ENCODE data around the gene SNX15.
"Not testable (repeated sequence)": the region's sequence is repeated elsewhere in the genome, so short reads cannot be mapped to it uniquely, and the experiment has no call there.

The SNX15 gene

DNA sequence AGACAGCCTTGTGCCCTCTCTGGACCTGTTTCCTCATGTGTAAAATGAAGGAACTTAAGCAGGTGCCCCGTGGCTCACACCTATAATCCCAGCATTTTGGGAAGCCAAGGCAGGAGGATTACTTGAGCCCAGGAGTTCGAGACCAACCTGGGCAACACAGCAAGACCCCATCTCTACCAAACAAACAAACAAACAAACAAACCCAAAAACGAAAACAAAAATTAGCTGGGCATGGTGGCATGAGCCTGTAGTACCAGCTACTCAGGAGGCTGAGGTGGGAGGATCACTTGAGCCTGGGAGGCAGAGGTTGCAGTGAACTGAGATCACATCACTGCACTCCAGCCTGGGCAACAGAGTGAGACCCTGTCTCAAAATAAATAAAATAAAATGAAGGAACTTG lies 23.3 kb upstream of the SNX15 start:
- DNase-seq (ENCODE audit: low spot score in 2 of 2); H3K27me3 Mint-ChIP-seq; H3K36me3 Mint-ChIP-seq; H3K27ac Mint-ChIP-seq; H3K9me3 Mint-ChIP-seq; H3K4me1 Mint-ChIP-seq; H3K4me3 Mint-ChIP-seq; ATAC-seq (ENCODE audit: low read depth): not testable (repeated sequence)

DNA sequence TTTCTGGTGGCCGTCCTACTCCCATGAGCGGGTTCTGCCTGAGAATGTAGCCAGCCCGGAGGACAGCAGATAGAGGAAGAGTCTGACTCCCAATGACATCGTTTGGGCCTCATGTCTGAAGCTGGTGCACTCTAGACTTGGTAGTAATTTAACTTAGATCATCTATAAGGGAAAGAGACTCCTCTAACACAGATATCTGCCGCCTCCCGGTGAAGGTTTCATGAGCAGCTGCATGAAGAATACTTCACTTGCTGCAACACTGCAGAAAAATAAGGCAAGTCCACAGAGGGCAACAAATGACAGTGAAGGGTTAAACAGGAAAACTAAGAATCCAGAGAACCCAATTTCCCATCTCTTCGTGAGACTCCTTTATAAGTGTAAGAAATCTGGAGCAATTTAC lies 19.2 kb upstream of the SNX15 start:
- peaks cover 3% of the 10 kb centered on the region for H3K4me1 Mint-ChIP-seq
- no peaks in the 10 kb centered on the region for H3K9me3 Mint-ChIP-seq
- DNase-seq (ENCODE audit: low spot score in 2 of 2) (no peak), ATAC-seq (ENCODE audit: low read depth) (no peak)
- H3K27me3 Mint-ChIP-seq = no peaks in the 10 kb centered on the region
- H3K36me3 Mint-ChIP-seq = no peaks in the 10 kb centered on the region
- no peak overlapping the region for H3K27ac Mint-ChIP-seq
- no peak overlapping the region for H3K4me3 Mint-ChIP-seq

DNA sequence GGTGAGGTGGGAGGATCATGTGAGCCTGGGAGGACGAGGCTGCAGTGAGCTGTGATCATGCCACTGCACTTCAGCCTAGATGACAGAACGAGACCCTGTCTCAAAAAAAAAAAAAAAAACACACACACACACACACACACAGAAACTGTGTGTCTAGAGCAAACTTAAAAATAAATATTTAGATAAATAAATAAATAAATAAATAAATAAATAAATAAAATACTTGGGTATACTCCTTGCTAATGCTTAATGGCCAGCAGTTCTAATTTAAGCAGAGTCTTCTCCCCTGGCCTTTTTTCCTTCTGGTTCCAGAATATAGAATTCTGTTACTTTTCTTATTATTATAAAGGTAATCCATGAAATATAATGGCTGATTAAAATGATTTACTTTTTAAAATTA lies 18.4 kb upstream of the SNX15 start:
- Mint-ChIP-seq H3K9me3 (no peaks in the 10 kb centered on the region), H3K36me3 (no peaks in the 10 kb centered on the region), H3K4me3 (no peak overlapping the region), H3K4me1 (peaks cover 7% of the 10 kb centered on the region), H3K27me3 (no peaks in the 10 kb centered on the region), H3K27ac (no peak overlapping the region)
- no peak for DNase-seq (ENCODE audit: low spot score in 2 of 2)
- ATAC-seq (ENCODE audit: low read depth) = no peak

DNA sequence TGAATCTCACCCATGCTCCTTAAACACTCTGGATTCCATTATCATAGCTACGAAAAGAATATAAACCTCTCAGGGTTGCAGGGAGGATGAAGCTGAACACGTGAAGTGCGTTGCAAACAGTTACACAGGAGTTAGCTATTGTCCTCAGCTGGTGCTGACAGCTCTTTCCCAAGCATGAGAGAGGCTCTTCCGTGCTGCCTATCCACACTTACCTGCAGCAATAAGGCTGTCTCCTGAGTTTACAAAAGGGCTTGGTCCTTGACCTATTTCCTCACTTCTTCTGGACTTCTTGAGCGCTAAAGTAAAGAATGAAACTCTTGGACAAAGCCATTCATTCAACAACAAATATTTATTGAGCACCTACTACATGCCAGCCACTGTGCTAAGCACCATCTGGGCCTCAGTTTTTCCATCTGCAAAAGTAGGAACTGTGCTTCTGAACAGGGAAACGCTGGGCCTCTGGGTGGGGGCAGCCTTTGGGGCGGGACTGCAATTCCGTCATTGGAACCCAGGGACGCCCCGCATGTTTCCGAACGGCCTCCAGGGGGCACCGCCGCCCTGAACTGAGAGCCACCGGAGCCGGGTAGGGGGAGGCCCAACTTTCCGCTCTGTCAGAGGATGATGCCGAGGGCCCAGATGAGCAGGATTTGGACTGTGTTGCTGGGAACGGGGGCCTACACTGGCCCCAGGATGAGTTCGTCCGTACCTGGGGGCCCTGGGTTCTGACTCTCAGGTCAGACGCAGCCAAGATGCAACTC lies 13.9 kb upstream of the SNX15 start:
- Mint-ChIP-seq H3K4me3 (peak overlapping the region; percentile 89), H3K36me3 (peaks cover 5% of the 10 kb centered on the region), H3K9me3 (no peaks in the 10 kb centered on the region), H3K27ac (peak overlapping the region; percentile 94), H3K4me1 (peaks cover 21% of the 10 kb centered on the region), H3K27me3 (no peaks in the 10 kb centered on the region)
- ATAC-seq (ENCODE audit: low read depth) = peak; percentile 78
- DNase-seq (ENCODE audit: low spot score in 2 of 2) = peak; percentile 88 to 89

DNA sequence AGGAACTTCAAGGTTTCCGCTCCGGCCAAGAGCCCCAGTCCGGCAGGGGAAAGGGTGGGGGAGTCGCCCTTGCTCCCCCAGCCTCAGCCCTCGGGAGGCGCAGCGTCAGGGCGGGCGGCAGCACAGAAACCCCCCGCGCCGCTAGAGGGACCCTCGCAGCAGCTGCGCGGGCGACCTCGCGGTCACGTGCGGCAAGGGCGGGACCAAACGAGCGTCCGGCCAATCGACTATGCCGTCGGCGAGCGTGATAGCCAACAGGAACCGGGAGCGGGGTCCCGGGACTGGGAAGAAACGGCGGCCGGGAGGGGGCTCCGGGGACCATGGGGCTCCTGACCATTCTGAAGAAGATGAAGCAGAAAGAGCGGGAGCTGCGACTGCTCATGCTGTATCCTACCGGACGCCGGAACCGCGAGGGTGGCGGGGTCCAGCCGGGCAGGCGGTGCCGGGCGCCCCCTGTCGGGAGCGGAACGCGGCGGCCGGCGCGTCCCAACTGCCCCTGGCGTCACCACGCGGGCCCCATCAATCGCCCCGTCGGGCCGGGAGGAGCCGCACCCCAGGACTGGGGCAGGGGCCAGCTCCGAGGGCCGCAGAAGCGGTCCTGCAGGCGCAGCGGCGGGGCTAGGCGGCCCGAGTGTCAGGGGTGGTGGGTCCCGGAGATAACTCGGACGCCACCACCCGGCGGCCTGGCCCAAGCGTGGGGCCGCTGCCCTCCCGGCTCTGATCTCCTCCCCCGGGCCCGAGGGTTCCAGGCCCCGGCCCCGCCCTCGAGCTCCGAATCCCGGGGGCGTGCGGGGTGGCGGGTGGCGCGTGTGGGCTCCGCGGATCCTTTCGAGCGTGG lies 13.1 kb upstream of the SNX15 start, which contains the start of gene ARL2:
Gene ARL2 (plus strand): TSS at position 273 of the 838 bp plus-strand sequence. CDS start 48 bp downstream, at position 321.
- H3K9me3 Mint-ChIP-seq = no peaks in the 10 kb centered on the region
- DNase-seq (ENCODE audit: low spot score in 2 of 2) (peak; percentile 89 to 94), ATAC-seq (ENCODE audit: low read depth) (peak; percentile 77)
- no peaks in the 10 kb centered on the region for H3K27me3 Mint-ChIP-seq
- H3K27ac Mint-ChIP-seq = peak within 1 kb of the TSS; percentile 94
- H3K36me3 Mint-ChIP-seq = peaks cover 5% of the 10 kb centered on the region
- peaks cover 21% of the 10 kb centered on the region for H3K4me1 Mint-ChIP-seq
- H3K4me3 Mint-ChIP-seq = peak within 1 kb of the TSS; percentile 89

DNA sequence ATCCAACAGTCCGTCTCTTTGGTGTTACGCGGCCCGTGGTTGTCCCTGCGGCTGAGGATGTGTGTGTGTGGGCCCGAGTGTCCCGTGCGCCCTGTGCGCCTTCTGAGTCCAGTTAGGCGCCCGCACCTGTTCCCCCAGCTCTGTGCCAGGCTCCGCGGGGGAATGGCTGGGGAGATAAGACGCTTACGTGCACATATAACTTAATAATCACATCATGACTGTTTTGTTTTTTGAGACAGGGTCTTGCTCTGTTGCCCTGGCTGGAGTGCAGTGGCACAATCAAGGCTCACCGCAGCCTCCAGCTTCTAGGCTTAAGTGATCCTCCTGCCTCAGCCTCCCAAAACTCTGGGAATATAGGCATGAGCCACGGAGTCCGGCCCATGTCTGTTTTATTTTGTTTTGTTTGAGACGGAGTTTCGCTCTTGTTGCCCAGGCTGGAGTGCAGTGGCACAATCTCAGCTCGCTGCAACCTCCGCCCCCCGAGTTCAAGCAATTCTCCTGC lies 12.5 kb upstream of the SNX15 start:
- H3K36me3 Mint-ChIP-seq = peaks cover 5% of the 10 kb centered on the region
- ATAC-seq (ENCODE audit: low read depth) = no peak
- H3K27ac Mint-ChIP-seq = peak overlapping the region; percentile 63
- H3K9me3 Mint-ChIP-seq = no peaks in the 10 kb centered on the region
- no peaks in the 10 kb centered on the region for H3K27me3 Mint-ChIP-seq
- peak overlapping the region; percentile 84 for H3K4me3 Mint-ChIP-seq
- H3K4me1 Mint-ChIP-seq = peaks cover 21% of the 10 kb centered on the region
- no peak for DNase-seq (ENCODE audit: low spot score in 2 of 2)

DNA sequence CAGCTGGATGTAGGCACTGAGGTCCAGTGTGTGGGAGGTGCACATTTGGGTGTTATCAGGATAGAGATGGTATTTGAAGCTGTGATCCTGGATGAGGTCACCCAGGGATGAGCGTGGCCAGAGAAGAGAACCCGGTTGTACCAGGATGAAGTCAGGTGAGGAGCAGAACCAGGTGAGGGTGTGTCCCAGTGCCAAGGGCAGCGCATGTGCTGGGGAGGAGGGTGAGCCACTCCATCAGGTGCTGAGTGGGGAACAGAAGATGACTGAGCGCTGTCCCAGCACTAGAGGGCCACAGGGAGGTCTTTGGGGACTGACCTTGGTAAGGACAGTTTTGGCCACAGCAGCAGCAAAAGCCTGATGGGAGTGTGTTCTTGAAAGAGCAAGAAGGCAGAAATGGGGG lies 10.5 kb upstream of the SNX15 start:
- no peak for ATAC-seq (ENCODE audit: low read depth)
- Mint-ChIP-seq H3K4me3 (no peak overlapping the region), H3K36me3 (peaks cover 5% of the 10 kb centered on the region), H3K4me1 (peaks cover 21% of the 10 kb centered on the region), H3K9me3 (no peaks in the 10 kb centered on the region), H3K27ac (peak overlapping the region; percentile 39), H3K27me3 (no peaks in the 10 kb centered on the region)
- no peak for DNase-seq (ENCODE audit: low spot score in 2 of 2)

DNA sequence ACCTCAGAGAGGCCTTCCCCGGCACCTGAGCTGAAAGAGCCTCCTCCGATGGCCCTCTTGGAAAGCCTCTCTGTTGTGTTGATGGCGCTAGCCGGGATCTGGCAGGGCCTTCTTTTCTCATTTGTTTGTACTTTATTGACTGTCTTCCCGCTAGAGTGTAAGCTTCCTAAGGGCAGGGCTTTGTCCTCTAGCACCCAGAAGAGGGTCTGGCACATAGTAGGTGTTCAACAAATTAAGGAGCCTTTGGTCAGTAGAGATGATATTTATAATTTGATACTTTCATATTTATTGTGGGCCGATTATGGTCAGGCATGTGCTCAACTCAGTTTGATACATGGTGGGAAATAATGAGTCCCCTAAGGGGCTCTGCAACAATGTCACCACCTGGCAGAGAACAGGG lies 9.3 kb upstream of the SNX15 start:
- Mint-ChIP-seq H3K4me3 (no peak overlapping the region), H3K36me3 (peaks cover 9% of the 10 kb centered on the region)

DNA sequence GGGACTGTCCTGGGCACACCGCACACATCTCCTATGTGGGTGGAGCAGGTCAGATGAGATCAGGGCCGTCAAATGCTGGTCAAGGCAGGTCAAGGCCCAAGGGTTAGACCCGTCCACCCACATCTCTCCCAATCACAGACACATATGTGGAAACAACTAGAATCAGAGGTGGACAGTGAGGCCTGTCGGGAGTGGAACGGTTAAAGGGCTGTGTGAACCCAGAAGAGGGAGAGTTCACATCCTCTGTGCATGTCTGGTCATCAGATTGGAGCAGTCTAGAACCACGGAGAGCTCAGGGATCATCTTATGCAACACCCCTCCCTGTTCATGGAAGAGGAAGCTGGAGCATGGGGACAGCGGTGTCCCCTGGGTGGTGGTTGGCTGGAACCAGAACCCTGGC lies 7.4 kb upstream of the SNX15 start:
- no peaks in the 10 kb centered on the region for H3K9me3 Mint-ChIP-seq
- ATAC-seq (ENCODE audit: low read depth) (no peak), DNase-seq (ENCODE audit: low spot score in 2 of 2) (no peak)
- H3K36me3 Mint-ChIP-seq = peaks cover 9% of the 10 kb centered on the region
- no peaks in the 10 kb centered on the region for H3K27me3 Mint-ChIP-seq
- H3K4me1 Mint-ChIP-seq = peaks cover 15% of the 10 kb centered on the region
- H3K27ac Mint-ChIP-seq = no peak overlapping the region
- no peak overlapping the region for H3K4me3 Mint-ChIP-seq

More for the DNA sequence above, 9.3 kb upstream of the SNX15 start:
- no peaks in the 10 kb centered on the region for H3K9me3 Mint-ChIP-seq
- ATAC-seq (ENCODE audit: low read depth) (no peak), DNase-seq (ENCODE audit: low spot score in 2 of 2) (no peak)
- H3K4me1 Mint-ChIP-seq = peaks cover 19% of the 10 kb centered on the region
- no peak overlapping the region for H3K27ac Mint-ChIP-seq
- H3K27me3 Mint-ChIP-seq = no peaks in the 10 kb centered on the region

DNA sequence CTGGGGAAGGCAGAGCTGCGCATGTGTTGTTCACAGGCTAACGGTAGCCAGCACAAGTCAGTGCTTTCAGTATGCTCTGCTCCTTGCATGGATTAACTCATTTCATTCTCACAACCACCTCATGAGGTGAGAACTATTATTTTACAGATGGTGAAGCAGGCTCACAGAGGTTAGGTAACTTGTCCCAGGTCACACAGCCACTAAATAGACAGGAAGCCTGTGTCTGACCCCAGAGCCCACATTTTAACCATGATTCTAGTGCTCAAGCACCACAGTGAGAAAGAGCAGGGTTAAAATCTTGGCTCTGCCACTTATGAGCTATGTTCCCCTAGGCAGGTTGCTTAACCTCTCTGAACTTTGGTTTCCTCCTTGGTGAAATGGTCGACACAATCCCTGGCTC lies 6.2 kb upstream of the SNX15 start:
- no peak overlapping the region for H3K27ac Mint-ChIP-seq
- DNase-seq (ENCODE audit: low spot score in 2 of 2) = no peak
- no peak for ATAC-seq (ENCODE audit: low read depth)
- H3K36me3 Mint-ChIP-seq = peaks cover 9% of the 10 kb centered on the region
- no peaks in the 10 kb centered on the region for H3K9me3 Mint-ChIP-seq
- H3K27me3 Mint-ChIP-seq = no peaks in the 10 kb centered on the region
- H3K4me3 Mint-ChIP-seq = no peak overlapping the region
- peaks cover 10% of the 10 kb centered on the region for H3K4me1 Mint-ChIP-seq

DNA sequence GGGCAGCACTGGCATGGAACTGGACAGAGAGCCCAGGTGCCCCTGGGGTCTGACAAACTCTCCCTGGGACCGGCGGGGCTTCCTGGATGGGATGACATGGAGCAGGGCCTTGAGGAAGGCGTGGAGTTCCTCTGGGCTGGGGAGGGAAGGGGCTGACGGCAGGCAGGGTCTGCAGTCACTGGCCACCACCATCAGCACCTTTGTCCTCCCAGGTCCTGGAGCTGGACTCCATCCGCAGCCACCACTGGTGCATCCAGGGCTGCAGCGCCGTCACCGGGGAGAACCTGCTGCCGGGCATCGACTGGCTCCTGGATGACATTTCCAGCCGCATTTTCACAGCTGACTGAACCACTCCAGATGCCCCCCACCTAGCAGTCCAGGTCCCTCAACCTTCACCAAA lies 5.7 kb upstream of the SNX15 start:
- no peak overlapping the region for H3K4me3 Mint-ChIP-seq
- peaks cover 6% of the 10 kb centered on the region for H3K36me3 Mint-ChIP-seq
- H3K4me1 Mint-ChIP-seq = peaks cover 5% of the 10 kb centered on the region
- ATAC-seq (ENCODE audit: low read depth) (no peak), DNase-seq (ENCODE audit: low spot score in 2 of 2) (no peak)
- H3K9me3 Mint-ChIP-seq = no peaks in the 10 kb centered on the region
- H3K27ac Mint-ChIP-seq = no peak overlapping the region
- H3K27me3 Mint-ChIP-seq = no peaks in the 10 kb centered on the region

DNA sequence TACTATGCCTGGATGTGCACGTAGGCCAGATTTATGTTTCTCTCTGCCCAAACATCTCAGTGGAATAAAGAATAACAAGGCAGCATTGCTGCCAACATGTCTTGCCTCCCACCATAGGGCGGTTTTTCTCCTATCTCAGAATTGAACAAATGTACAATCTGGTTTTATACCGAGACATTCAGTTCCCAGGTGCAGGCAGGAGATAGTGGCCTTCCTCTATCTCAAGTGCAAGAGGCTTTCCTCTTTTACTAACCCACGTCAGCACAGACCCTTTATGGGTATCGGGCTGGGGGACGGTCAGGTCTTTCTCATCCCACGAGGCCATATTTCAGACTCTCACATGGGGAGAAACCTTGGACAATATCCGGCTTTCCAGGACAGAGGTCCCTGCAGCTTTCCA lies 3.7 kb upstream of the SNX15 start:
- not testable (repeated sequence) for H3K4me1 Mint-ChIP-seq; H3K9me3 Mint-ChIP-seq; H3K27me3 Mint-ChIP-seq; DNase-seq (ENCODE audit: low spot score in 2 of 2); H3K36me3 Mint-ChIP-seq; H3K27ac Mint-ChIP-seq; H3K4me3 Mint-ChIP-seq; ATAC-seq (ENCODE audit: low read depth)

DNA sequence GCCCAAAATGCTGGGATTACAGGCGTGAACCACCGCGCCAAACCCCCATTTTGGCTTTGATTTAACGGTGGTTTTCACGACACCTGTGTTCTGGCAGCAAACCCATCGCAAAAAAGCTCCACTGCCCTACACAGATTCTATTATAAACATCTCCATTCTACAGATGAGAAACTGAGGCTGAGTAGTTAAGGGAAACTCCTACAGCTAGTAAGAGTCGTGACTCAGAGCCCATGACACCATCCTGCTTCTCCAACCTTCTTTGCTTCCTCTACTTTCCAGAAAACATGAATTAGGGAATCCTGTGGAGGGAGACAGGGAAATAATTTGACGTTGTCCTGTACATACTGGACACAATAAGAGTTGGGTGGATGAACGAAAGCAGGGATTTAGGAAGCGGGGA lies 429 bp upstream of the SNX15 start:
- Mint-ChIP-seq H3K4me1 (peaks cover 12% of the 10 kb centered on the region), H3K9me3 (no peaks in the 10 kb centered on the region), H3K27ac (peak overlapping the region; percentile 64), H3K27me3 (no peaks in the 10 kb centered on the region), H3K4me3 (peak overlapping the region; percentile 82), H3K36me3 (peaks cover 4% of the 10 kb centered on the region)
- DNase-seq (ENCODE audit: low spot score in 2 of 2) (no peak), ATAC-seq (ENCODE audit: low read depth) (no peak)

DNA sequence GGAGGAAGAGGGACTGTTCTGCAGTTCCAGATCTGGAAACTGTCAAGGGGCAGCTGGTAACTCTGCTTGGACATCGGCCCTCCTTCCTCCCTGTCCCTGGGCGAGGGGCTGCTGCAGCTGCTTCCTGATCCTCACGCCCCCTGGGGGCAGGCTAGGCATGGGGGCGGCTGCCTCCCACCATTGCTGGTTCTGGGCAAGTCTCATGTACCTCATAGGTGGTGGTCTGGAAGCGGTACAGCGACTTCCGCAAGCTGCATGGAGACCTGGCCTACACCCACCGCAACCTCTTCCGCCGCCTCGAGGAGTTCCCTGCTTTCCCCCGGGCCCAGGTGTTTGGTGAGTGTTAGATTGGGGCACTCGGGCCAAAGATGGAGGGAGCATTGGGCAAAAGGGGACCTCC lies 5.0 kb downstream of the SNX15 start:
- peaks cover 7% of the 10 kb centered on the region for H3K4me1 Mint-ChIP-seq
- H3K9me3 Mint-ChIP-seq = no peaks in the 10 kb centered on the region
- no peak overlapping the region for H3K27ac Mint-ChIP-seq
- no peak overlapping the region for H3K4me3 Mint-ChIP-seq
- DNase-seq (ENCODE audit: low spot score in 2 of 2) = no peak
- peaks cover 7% of the 10 kb centered on the region for H3K36me3 Mint-ChIP-seq
- no peak for ATAC-seq (ENCODE audit: low read depth)
- no peaks in the 10 kb centered on the region for H3K27me3 Mint-ChIP-seq

All from memory B cell (primary cell).